Ureter (tissue), 1 donor: ENCODE results near the gene ITGA6. TPM values are rescaled to one million over a fixed set of nuclear protein-coding genes. Genes with fewer than 3 reads are reported as not detected.

Source experiments
- DNase-seq: peaks from one replicate; pipeline ENCODE4 v3.0.0-alpha.2; 2020; ENCODE audit warnings: low spot score
- total RNA-seq: library from RNA; stranded (reverse); gene quantifications from one replicate; pipeline ENCODE4 v1.2.4, GENCODE V29; 2023
- donor health status: DM: yes; HTN: yes; CAD: no.

Gene ITGA6
- total RNA-seq, 1 donor from 2014 or later: 109 TPM

DNA sequence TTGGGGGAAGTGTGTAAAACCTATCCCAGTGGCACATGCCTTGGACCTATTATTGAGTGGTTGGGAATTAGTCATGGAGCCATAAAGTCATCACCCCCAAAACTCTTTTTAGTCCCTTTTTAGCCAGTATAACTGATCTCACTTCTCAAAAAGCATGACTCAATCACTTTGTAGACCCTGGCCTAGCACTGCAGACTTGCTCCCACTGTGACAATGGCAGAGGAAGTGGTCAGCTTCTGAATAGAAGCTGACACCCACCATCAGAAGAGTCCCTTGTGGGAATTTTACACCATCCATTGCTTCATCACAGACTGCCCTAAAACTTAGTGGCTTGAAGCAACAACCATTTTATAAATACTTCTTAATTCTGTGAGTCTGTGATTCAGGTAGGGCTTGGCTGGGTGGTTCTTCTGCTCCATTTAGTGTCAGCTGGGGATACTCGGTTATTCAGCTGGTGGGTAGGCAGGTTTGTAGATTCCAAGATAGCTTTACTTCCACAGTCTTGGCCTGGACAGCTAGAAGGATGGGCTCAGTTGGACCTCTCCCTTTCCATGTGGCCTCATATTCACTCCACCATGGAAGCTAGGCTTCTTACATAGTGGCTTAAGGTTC, 10.8 kb upstream of the ITGA6 start:
- no peak for DNase-seq

DNA sequence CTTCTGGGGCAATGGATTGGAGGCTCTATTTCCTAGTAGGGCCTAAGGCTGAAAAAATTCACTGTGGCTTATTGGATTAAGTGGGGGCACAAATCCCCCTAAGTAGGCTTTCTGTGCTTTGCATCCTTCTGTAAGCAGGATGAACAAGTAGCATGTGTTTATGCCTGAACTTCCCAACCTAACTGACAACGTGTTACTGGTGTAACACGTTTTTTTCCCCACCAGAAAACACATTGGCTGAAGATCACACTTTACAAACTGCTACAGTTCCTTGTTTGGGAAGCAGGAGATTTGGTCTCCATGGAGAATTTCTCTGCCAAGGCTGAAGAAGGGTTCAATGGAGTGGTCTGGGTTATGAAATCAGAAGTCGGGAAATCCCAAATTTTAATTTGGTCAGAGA, 7.2 kb upstream of the ITGA6 start:
- DNase-seq: no peak

DNA sequence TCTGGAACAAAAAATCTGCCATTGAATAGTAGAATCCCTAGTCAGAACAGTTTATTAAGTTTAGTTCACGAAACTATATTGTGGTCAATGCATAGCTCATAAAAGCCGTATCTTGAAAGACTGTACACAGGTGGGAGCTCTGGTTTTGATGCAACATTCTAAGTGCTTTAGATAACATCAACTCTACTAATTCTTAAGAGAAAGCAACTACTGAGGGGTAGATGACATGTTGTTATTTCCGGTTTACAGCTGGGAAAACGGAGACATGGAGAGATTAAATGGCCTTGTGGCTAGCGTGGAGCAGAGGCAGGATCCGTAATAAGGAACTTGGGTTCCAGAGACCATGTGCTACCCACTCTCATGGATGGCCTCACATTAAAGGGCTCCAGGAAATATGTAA, 4.2 kb upstream of the ITGA6 start:
- DNase-seq: no peak

DNA sequence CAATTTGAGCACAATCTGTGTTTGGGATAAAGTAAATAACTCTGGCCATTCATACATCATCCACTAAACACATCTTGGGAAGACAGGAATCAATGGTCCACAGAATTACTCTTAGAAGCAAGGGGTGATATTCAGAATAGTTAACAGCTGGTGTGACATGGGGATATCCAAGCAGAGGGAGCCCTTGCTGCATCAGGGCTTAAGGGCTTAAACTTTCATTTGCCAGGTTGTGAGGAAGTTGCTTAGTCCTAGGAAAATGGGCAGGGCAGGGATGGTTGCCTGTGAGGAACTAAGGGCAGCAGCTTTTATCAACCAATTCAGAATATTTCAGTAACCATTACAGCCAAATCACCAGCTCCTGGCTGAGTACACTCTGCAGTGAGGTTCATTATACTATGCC, 2.0 kb upstream of the ITGA6 start:
- DNase-seq: no peak

DNA sequence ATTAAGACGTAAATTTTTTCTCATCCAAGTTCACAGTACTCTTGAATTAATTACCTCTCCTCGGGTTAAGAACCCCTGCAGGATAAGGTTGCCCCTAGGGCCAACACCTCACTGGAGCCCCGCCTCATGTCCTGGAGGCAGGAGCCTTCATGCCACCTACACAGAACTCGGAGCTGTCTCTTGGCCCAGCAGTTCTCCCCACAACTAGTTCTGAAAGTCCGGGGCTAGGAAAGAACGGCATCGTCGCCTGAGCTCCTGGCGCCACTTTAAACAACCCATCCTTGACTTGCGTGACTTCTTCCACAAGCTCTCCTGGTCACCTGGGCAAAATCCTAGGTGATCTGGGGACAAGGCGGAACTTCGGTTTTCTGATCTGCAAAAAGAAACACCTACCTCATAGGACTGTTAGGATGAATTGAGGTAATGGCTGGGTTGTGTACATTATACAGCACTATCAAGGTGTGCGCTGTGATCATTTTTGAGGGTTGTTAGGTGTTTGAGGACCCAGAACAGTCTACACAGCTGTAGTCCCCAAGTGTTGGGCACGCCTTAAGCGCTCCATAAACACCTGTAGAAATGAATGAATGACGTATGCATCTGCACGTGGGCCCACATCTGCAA, 641 bp upstream of the ITGA6 start:
- no peak for DNase-seq

DNA sequence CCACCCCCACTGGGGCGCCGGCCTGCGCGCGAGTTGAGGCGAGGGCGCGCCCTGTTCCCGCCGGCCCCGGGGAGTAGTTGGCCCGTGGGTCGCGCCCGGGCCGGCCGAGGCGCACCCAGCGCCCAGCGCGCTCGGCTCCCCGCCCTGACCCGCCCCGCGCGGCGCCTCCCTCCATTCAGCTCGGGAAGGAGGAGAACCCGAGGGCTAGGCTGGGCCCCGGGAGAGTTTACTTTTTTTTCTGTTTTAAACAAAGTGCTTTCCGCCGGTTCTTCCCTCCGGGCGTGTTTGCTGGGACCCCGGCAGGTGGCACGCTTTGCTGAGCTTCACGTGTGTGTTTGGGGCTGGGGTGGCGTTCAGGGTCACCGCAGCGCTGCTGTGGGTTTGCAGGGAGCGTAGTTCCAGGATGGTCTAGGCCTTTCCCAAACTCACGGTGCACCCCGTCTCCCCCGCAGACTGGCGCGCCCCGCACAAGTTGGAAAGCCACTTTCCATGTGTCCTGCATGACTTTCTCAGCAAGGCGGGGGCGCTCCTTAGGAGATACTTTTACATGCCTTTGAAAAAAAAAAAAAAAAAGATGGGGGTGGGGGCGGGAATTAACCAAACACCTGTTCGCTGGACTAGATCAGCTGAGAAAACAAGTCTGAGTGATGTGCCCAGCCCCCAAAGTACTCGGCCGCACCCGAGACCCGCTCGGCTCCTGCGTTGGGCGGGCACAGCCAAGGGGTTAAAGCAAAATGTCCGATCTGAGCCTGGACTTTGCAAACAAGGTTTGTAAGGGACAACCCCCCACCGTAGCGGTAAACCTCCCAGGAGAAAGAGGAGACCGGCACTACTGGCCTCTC, 825 bp downstream of the ITGA6 start:
- DNase-seq: peak; percentile 56

DNA sequence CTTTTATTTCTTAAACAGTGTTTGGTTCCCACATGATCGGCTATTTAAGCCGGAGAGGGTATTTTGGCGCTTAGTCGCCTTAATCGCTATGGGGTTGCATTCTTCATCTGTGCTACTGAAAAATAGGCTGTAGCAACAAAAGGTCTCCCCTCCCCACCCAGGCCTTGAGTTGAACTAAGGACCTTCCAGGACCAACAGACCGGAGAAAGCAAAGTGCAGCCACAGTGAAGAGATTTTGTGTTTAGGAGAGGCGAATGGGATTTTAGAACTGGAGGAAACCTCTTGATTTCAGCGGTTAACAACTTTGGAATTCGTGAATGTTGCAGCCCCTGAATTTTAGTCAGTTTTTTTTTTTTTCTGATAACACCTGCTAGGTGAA, 1.4 kb downstream of the ITGA6 start:
- no peak for DNase-seq

DNA sequence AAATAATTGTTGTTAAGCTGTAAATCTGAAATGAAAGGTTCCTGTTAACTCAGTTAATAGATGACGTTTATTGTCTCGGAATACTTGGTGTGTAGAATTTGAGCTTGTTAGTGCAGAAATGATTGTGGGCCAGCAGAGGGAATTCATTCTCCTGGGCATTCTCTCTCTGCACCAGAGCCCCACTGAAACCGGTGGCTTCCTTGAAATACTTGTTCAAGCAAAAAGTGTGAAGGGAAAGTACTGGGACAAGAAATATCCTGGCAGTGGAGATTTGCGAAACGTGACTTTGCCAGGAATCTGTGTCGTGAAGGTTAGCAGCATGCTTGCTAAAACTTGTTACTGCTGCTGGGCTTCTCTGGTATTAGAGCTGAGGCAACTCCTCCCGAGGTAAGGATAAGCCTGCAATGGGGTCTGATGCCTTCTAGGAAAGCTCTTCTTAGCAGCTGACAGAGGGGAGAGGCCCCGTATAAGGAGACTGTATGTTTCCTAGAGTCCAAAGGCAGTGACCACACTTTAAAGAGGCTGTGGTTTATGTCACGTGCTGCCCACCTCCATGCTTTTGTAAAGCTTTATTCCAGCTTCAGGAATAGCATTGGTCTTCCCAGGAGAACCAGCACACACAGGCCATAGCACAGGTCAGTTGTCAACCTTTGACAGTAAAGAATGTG, 2.0 kb downstream of the ITGA6 start:
- DNase-seq: no peak

DNA sequence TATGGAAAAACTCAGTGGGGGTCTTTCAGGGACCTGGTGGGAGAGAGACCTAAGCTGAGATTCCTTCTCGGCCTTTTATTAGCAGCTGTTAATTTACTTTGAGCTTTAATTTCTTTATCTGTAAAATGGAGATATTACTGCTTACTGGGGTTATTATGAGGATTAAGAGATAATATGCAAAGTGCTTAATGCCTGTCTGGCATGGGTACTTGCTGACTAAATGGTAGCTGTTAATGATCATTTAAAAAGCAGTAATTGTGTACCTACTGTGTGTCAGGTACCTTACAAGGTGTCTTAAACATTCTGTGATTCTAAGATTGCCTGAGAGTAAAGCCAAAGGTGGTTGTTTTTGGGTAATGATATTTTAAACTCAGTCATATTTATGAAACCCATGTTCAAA, 2.6 kb downstream of the ITGA6 start:
- no peak for DNase-seq

DNA sequence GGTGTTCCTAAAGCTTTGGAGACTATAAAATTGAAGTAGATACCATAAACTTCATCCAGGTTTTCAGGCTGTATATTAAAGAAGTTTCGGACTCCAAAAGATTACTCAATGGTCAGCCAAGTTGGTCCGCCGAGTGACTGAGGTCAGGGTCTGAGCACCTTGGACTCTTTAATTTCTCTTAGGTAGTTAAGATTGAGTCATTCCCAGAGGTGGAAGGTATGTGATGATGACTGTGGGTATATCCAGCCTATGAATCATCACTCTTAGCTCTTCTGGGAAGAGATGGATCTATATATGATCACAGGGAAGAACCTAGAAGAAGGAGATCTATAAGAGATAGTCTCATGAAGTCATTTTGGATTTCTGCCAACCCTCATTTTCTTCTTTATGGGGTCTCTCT, 3.3 kb downstream of the ITGA6 start:
- DNase-seq: no peak

DNA sequence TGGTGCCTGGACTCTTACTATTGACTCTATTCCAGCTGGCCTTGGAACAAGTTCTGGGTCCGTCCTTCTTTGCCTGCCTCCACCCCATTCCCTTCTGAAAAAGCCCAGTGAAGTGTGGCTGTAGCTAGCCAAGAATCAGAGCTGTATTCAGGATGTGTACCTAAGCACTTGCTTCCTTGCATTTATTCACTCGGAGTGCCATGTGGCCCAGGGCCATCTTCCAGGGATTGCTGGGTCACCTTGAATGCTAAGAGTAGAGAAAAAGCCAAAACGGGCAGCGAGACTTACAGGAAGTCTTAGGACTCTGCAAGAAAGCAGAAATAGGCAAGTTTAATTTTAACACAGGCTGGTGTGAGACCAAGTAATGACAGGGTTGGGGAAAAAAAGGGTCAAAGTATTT, 4.1 kb downstream of the ITGA6 start:
- DNase-seq: no peak

DNA sequence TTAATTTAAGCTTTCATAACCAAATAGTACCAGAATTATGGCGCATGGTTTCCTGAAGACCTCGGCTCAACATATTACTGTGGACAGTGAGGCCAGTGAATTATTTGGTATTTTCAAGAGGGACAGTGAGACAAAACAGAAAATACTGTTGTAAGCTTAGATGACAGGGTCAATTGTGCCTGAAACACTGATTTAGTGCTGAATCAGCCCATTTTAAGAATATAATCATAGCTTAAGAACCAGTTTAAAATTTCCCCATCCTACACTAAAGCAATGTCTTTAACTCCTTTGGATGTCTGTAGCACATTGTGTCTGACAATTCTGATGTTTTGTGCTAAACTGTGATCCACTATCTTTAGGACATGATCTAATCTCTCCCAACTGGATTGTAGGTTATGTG, 4.6 kb downstream of the ITGA6 start:
- DNase-seq: no peak

DNA sequence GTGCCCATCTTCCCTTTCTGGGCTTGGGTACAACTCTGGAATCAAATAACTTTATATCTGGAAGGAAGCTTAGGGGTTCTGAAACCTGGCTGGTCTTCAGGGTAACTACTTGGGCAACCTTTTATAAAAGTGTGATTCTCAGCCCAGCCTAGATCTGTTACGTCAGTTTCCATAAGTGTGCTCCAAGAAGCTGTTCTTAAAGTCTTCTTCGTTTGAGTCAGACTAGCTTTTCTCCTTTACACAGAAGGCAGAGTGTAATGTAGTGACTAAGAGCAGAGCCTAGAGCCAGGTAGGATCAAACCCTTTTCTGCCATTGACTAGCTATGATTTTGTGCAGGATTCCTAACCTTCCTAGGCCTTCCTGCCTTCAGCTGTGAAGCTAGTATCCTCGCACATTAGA, 5.8 kb downstream of the ITGA6 start:
- no peak for DNase-seq

DNA sequence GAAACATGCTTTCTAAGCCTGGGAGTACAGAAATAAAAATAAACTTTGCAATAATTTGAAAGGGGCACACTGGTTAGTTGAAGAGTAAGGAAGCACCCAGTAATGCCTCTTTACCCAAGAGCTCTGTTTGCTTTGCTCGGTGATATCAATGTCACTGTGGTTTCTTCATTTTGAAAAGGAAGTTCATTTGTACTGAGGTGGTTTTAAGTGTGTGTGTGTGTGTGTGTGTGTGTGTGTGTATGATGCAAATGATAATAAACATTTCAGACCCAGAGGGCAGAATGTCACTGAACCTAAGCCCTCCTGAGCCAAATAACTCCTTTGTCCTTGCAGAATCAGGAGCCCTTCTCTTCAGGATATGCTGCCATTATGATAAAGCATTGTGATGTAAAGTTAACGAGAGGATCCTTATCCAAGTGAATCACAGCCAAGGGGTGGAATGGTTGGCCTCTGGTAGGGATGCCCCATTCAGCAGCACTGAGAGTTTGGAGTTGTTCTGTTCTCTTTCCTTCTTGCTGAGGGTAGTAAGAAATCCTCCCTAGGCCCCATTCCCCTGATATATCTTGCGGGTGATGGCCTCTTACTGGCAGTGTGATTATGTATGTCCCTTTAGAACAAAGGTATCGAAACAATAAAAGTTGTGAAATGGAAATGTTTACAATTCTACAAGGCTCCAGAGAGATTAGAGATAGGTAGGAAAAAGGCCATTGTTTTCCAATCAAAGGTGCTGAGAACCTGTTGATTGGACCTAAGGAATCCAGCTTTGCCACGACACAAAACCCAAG, 7.6 kb downstream of the ITGA6 start:
- DNase-seq: no peak

DNA sequence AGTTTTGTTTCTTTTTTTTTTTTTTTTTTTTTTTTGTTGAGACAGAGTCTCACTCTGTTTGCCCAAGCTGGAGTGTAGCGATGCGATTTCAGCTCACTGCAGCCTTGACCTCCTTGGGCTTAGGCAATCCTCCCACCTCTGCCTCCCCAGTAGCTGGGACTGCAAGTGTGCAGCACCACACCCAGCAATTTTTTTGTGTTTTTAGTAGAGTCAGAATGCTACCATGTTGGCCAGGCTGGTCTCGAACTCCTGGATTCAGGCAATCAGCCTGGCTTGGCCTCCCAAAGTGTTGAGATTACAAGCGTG, 8.2 kb downstream of the ITGA6 start:
- no peak for DNase-seq

DNA sequence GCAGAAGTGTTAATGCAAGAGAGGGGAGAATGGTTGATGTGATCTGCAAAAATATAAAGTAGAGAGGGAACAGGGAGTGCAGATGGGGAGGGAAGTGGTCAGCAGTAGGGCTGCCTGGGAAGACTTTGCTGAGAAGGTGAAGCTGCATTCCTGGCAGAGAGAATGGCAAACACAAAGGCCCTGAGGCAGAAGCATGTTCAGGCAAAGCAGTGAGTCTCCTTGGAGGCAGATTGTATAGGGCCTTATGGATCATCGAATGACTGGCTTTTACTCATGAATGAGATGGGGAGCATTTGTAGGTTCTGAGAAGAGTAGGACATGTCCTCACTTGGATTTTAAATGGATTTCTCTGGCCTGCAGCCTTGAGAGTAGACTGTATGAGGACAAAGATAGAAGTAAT, 9.5 kb downstream of the ITGA6 start:
- no peak for DNase-seq

DNA sequence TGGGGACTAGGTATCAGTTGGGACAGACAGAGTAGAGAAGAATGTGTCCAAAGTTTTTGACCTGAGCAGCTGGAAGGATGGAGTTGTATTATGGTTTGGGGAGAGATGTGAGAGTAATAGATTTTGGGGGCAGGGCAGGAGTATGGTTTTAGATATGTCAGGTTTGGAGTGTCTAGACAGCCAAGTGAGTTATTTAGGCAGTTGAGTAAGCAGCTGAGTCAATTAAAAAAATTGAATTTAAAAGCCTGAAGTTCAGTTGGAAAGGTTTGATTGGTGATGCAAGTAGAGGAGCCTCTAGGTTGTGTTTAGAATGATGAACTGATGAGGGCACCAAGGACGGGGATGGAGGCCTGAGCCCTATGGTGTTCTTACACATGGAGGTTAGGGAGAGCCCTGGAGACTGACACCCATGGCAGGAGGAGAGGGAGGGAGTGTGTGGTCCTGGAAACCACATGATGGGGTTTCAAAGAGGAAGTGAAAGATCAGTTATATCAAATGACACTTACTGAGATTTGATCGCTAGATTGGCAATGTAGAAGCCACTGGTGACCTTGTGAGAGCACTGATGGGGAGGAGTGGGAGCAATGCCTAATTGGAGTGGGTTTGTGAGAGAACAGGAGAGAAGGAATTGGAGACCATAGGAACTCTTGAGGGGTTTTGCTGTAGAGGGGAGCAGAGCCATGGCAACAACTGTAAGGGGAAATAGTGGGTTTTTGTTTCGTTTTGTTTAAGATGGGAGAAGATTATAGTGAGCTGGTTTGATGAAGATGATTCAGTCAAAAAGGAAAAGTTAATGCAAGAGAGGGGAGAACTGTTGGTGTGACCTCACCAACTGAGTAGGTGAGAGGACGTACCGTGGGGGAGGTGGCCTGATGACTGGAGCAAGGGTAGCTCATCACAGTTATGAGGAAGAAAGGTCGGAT, 10.3 kb downstream of the ITGA6 start:
- DNase-seq: no peak

DNA sequence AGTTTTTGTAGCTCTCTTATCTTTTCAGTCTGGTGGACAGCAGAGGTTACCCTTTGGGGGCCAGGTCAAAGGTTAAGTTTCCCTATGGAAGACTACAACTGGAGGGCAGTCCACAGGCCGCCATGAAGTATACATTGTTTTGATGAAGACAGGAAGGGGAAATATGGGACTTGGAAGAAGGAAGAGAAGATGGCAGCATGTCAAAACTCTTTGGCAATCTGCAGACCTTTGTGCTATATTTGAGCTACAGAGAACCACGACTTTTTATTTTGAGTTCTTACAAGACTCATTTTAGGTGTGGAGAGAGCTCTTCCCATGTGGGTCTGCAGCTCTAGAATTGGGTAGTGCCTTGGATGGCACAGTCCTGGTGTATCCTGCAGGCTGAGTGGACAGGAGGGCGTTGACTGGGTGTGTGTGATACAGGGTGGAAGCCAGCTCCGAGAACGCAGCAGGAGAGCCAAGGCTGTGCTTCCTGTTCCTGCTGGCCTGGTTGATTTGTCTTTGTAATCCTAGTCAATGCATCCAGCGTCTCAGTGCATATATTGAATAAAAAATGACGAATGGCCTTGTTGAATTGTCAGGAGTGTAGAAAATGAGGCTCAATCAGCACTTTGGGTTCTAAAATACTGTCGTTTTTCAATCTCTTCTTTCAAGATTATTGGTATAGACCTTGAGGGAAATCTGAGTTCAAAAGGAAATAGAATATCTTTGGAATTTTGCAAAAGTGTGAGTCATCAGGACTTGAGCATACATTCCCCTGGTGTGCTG, 11.5 kb downstream of the ITGA6 start:
- DNase-seq: no peak

DNA sequence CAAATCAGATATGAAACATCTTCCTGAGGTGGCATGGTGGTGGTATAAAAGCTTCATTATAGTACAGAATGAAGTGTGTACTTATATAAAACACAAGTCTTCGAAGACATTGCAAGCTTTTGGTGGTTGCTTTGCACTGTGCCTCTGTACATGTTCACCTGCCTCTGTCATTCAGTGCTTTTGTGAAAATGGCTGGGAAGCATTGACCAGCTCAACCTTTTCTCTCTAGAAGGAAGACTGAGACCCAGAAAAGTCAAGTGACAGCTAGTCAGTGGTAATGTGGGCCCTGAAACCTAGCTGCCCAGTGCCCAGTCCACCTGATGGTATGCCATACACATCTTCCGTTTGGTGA, 12.1 kb downstream of the ITGA6 start:
- DNase-seq: no peak

DNA sequence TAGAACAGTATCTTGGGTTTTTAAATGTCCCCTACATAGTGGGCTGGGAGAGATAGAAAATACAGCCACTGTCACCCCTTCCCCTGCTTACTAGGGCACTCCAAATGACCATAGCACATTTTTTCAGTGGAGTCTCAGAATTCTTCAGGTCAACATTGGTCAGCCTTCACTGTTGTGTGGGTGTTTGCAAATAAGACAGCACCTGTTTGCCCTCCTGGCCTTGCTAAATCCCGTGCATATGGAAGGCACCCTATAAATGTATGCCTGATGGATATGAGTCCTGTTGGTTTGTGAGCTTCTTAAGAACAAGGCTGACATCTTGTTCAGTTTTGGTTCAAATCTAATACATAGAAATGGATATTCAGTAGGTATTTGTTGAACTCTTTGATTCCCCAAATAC, 12.5 kb downstream of the ITGA6 start:
- no peak for DNase-seq
